Left ventricle myocardium inferior (tissue), 1 donor: ENCODE measurements around the gene SULT1A3. TPM values are rescaled to one million over a fixed set of nuclear protein-coding genes. Genes with fewer than 3 reads are reported as not detected.
A peak's percentile ranks its signal among the peaks of the same experiment; 100 is the strongest.
"Not testable (repeated sequence)": the region's sequence is repeated elsewhere in the genome, so short reads cannot be mapped to it uniquely, and the experiment has no call there.

Experiments used
- DNase-seq: peaks from one replicate; pipeline ENCODE4 v3.0.0-alpha.2; 2020
- H3K27ac ChIP-seq: fragments of 200-600 bp; replicated peaks from 2 replicates; pipeline ENCODE4 v1.8.0; 2021
- H3K27me3 ChIP-seq: fragments of 200-600 bp; 2 replicates; pipeline ENCODE4 v1.8.0; 2021; ENCODE audit warnings: low read depth
- H3K36me3 ChIP-seq: fragments of 200-600 bp; 2 replicates; pipeline ENCODE4 v1.8.0; 2021
- H3K4me1 ChIP-seq: fragments of 200-600 bp; 2 replicates; pipeline ENCODE4 v1.8.0; 2021
- H3K4me3 ChIP-seq: fragments of 200-600 bp; 2 replicates; pipeline ENCODE4 v1.8.0; 2021; ENCODE audit warnings: mild to moderate bottlenecking, moderate library complexity
- H3K9me3 ChIP-seq: fragments of 200-600 bp; replicated peaks from 2 replicates; pipeline ENCODE4 v1.8.0; 2021
- intact Hi-C: fragments of 100-400 bp; cut with micrococcal nuclease; formaldehyde crosslinking; loops from one replicate; pipeline ENCODE4 v1.11.0; 2022
- total RNA-seq: library from RNA; stranded (reverse); fragmentation: NEBNext Ultra II Directional; extraction: Animal tissue kit (Norgen Biotek cat#: 25700); gene quantifications from one replicate; pipeline ENCODE4 v1.2.1, GENCODE V29; 2021
- donor health status: DM: no; HTN: yes; CAD: no; lungs with severe emphysema.

The SULT1A3 gene
- total RNA-seq, 1 donor from 2014 or later, result 9.9 TPM

- Histone ChIP-seq H3K27ac (peak overlapping the region; percentile 66), H3K4me3 (peak overlapping the region; percentile 63)
- intact Hi-C loops, H3K36me3 ChIP-seq, H3K27me3 ChIP-seq, DNase-seq, H3K4me1 ChIP-seq, H3K9me3 ChIP-seq: not testable (repeated sequence)
Observed at GRCh38 chr16:30194172-30194925, 4.7 kb upstream of the SULT1A3 start.

DNA sequence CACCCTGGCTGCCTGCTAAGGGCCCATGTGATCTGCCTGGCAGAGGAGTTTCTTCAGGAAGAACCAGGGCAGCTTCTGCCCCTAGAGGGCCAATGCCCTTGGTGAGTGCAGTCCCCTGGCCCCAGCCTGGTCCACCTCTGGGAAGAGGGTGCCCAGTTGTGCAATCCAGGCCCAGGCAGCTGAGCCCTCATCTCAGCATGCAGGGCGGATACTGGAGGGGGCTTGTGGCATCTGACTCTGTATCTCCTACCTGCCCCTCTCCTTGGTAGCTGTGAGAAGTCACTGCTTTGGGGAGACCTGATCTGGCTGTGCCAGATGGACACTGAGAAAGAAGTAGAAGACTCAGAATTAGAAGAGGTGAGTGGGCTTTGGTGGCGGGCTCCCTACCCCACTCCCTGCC lies 2.1 kb upstream of the SULT1A3 start:
- H3K36me3 ChIP-seq, H3K27me3 ChIP-seq, H3K27ac ChIP-seq, DNase-seq, intact Hi-C loops, H3K4me3 ChIP-seq, H3K9me3 ChIP-seq, H3K4me1 ChIP-seq: not testable (repeated sequence)

- intact Hi-C loops, result not testable (repeated sequence)
Observed at GRCh38 chr16:30199608-30200343, 721 bp downstream of the SULT1A3 start.

DNA sequence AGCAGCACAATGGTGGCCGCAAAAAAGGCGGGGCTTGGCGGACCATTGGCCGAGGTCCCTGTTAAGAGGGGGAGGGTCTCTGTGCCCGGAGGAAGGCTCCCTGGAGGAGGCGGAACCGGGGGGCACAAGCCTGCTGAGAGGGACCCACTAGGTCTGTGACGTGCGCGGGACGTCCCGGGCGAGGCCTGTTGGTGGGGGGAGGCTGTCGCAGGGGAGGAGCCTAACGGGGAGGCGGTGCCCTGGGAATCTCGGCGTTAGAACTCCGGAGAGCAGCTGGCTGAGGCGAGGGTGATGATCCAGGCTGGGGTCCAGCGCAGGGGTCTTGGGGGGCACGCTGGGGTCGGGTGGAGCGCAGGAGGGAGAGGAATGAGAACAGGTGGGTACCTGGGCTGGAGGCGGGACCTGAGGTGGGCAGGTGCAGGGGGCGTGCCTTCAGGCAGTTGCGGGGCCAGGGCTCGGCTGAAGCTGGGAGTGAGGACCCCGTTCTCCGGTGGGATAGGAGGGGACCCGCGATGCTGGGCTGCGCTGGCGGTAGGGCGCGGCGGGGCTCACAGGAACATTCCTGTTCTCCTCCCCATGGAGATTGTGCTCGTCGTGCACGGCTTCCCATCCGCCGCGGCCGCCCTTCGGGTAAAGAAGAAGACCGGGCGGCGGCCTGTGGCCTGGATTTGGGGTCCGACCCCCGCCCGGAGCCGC lies 6.6 kb downstream of the SULT1A3 start:
- H3K9me3 ChIP-seq, intact Hi-C loops, H3K36me3 ChIP-seq, H3K4me1 ChIP-seq, H3K27me3 ChIP-seq: not testable (repeated sequence)
- Histone ChIP-seq H3K27ac (peak overlapping the region; percentile 54), H3K4me3 (peak overlapping the region; percentile 65)
- DNase-seq, result peak; percentile 10

More at GRCh38 chr16:30199608-30200343, 721 bp downstream of the SULT1A3 start:
- H3K4me1 ChIP-seq, H3K27ac ChIP-seq, H3K9me3 ChIP-seq, H3K4me3 ChIP-seq, H3K27me3 ChIP-seq, H3K36me3 ChIP-seq, DNase-seq: not testable (repeated sequence)

- H3K27me3 ChIP-seq, H3K36me3 ChIP-seq, intact Hi-C loops, H3K4me1 ChIP-seq, H3K9me3 ChIP-seq, DNase-seq: not testable (repeated sequence)
- Histone ChIP-seq H3K27ac (peak overlapping the region; percentile 54), H3K4me3 (peak overlapping the region; percentile 65)
Observed at GRCh38 chr16:30206252-30206651, 7.2 kb downstream of the SULT1A3 start.

DNA sequence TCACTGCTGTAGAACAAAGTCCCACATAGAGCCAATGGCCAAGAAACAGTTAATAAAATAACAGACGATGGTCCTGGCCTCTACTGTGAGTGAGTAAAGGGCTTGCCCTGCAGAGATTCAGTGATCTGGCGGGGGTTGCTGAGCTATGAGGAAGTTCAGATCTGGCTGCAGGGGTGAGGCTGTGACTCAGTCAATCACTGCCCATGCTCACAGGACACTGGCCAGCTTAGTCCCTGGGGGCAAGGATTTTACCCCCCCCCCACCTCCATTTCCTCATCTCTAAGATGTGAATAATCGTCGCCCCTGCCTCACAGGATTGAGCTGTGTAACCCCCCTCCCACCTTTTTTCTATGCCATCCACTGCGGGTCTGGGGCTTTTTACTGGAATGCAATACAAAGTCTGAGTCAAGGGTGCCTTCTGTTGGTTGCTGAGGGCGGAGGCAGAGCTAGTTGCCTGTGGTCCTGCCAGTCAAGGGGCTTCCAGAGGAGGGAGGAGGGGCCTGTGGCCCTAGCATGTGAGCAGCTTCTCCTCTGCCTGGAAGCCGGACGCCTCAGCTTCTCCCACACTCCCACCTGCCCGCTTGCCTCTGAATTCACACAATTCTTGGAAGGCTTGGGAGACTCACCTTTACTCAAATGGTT lies 8.1 kb downstream of the SULT1A3 start:
- H3K9me3 ChIP-seq, H3K4me3 ChIP-seq, H3K36me3 ChIP-seq, H3K4me1 ChIP-seq, H3K27me3 ChIP-seq, H3K27ac ChIP-seq, intact Hi-C loops: not testable (repeated sequence)
- peak; percentile 15 for DNase-seq

DNA sequence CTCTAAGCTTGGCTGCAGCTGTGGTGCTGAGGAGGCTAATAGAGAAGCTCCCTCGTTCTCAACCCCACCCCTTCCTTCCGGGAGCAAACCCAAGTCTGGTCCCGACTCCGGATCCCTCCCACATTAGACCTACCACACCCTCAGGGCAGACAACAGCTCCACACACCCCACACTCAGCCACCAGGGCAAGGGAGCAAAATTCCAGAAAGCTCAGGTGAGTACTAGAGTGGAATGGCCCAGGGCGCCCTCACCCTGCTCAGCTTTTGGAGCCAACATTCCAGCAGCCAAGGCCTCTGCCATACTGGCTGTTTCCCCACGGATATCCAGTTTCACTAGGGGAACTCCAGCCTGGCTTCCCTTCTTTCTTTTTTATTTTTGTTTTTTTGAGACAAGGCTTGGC lies 10.0 kb downstream of the SULT1A3 start:
- H3K4me3 ChIP-seq, H3K27me3 ChIP-seq, H3K4me1 ChIP-seq, H3K36me3 ChIP-seq, H3K27ac ChIP-seq, H3K9me3 ChIP-seq, intact Hi-C loops, DNase-seq: not testable (repeated sequence)

DNA sequence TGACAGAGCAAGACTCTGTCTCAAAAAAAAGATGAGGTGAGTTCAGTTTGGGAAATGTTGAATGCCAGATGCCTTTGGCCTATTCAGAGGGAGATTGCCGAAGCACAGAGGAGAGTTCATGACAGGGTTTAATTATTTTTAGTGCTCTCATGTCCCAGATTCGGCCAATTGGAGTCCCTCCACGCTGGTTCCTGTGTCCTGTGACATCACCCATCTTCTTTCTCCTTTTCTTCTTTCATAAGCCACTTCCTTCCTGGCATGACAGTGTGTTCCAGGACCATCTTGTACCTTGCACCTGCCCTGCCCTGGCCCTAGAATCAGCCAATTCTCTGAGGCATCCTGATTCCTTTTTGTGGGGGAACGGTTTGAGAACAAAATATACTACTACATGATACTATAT lies 12.4 kb downstream of the SULT1A3 start:
- H3K4me1 ChIP-seq, H3K4me3 ChIP-seq, H3K27ac ChIP-seq, H3K27me3 ChIP-seq, H3K9me3 ChIP-seq, DNase-seq, intact Hi-C loops, H3K36me3 ChIP-seq: not testable (repeated sequence)

- intact Hi-C loops, H3K4me1 ChIP-seq, H3K27ac ChIP-seq, H3K27me3 ChIP-seq, H3K9me3 ChIP-seq, H3K36me3 ChIP-seq, H3K4me3 ChIP-seq: not testable (repeated sequence)
- DNase-seq, result peak; percentile 10
Observed at GRCh38 chr16:30217082-30217481, 18.0 kb downstream of the SULT1A3 start.

GRCh38 chr16:30248379-30248778 lies 49.3 kb downstream of the SULT1A3 start, which contains the start of gene NPIPB13:
NPIPB13 (minus strand) TSS chr16:30248479; CDS start chr16:30245573, 2,906 bp downstream.
- intact Hi-C loops, H3K27ac ChIP-seq, H3K4me1 ChIP-seq, H3K9me3 ChIP-seq, H3K36me3 ChIP-seq, H3K27me3 ChIP-seq, DNase-seq, H3K4me3 ChIP-seq: not testable (repeated sequence)

Other genes with a start within 250 kb of the SULT1A3 start
- 63.2 TPM for gene TMEM219, start 237.2 kb upstream of the SULT1A3 start, total RNA-seq
- 34.3 TPM for gene TAOK2, start 225.4 kb upstream of the SULT1A3 start, total RNA-seq
- gene HIRIP3, start 203.6 kb upstream of the SULT1A3 start, total RNA-seq, result 18.8 TPM
- gene INO80E, start 203.0 kb upstream of the SULT1A3 start, total RNA-seq, result 29.0 TPM
- 0.66 TPM for gene DOC2A, start 188.2 kb upstream of the SULT1A3 start, total RNA-seq
- not detected for gene C16orf92, start 176.1 kb upstream of the SULT1A3 start, total RNA-seq
- not detected for gene TLCD3B, start 168.0 kb upstream of the SULT1A3 start, total RNA-seq
- 3,337 TPM for gene ALDOA, start 133.5 kb upstream of the SULT1A3 start, total RNA-seq
- 32.2 TPM for gene PPP4C, start 123.3 kb upstream of the SULT1A3 start, total RNA-seq
- gene TBX6, start 107.3 kb upstream of the SULT1A3 start, total RNA-seq, result 1.0 TPM
- 54.4 TPM for gene YPEL3, start 103.0 kb upstream of the SULT1A3 start, total RNA-seq
- gene GDPD3, start 85.7 kb upstream of the SULT1A3 start, total RNA-seq, result 2.3 TPM
- gene MAPK3, start 76.0 kb upstream of the SULT1A3 start, total RNA-seq, result 47.6 TPM
- gene CORO1A, start 15.7 kb upstream of the SULT1A3 start, total RNA-seq, result 7.7 TPM
- gene BOLA2B, start 5.6 kb upstream of the SULT1A3 start, total RNA-seq, result 54.6 TPM
- gene SLX1A, start 5.4 kb upstream of the SULT1A3 start, total RNA-seq, result 7.5 TPM
- gene NPIPB13, start 49.2 kb downstream of the SULT1A3 start, total RNA-seq, result 2.0 TPM
- gene CD2BP2, start 156.1 kb downstream of the SULT1A3 start, total RNA-seq, result 29.8 TPM
- gene TBC1D10B, start 171.2 kb downstream of the SULT1A3 start, total RNA-seq, result 23.3 TPM
- gene MYL11, start 175.5 kb downstream of the SULT1A3 start, total RNA-seq, result not detected
- 1.3 TPM for gene SEPTIN1, start 183.3 kb downstream of the SULT1A3 start, total RNA-seq
- 5.0 TPM for gene ZNF48, start 196.2 kb downstream of the SULT1A3 start, total RNA-seq
- 8.1 TPM for gene ZNF771, start 208.4 kb downstream of the SULT1A3 start, total RNA-seq
- 31.9 TPM for gene DCTPP1, start 230.8 kb downstream of the SULT1A3 start, total RNA-seq
- gene SEPHS2, start 246.6 kb downstream of the SULT1A3 start, total RNA-seq, result 29.8 TPM